Measurements from ENCODE around the gene AFF3.

DNA sequence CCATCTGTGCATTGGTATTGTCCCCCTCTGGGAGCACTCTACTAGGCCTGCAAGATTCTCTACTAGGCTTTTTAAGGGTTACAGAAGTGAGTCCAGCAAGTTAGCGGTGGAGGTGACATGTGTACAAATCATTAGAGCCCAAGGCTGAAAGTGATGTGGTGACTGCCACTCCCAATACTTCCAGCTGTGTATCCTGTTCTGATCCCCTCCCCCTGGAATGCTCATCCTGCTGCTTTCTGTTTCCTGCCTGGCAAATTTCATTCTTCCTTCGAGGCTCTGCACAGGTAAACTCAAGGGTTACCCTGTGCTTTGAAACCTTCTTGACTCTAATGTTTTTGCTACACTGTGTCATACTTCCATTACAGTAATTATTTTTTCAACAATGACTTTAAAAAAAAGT lies 394.0 kb downstream of the AFF3 start:
- no peak for TF ChIP-seq CTCF (IDR thresholded peaks at IDR 0.05)
- TF ChIP-seq POLR2A (IDR thresholded peaks at IDR 0.05) = no peak

All from uterus (tissue), 2 donors.